ENCODE results near the gene C8G.

Gene C8G

GRCh38 chr9:136985027-136985602, 40.1 kb downstream of the C8G start:
- DNase-seq: no peak

GRCh38 chr9:136985853-136986252, 40.8 kb downstream of the C8G start:
- no peak for DNase-seq

GRCh38 chr9:136988872-136989271, 43.8 kb downstream of the C8G start:
- no peak for DNase-seq

- DNase-seq: no peak
Observed at GRCh38 chr9:136990242-136990911, 45.3 kb downstream of the C8G start.

- DNase-seq: peak; percentile 94
Observed at GRCh38 chr9:136991993-136992818, 47.2 kb downstream of the C8G start, which contains the start of gene PAXX. Gene PAXX, plus strand, starts transcription at chr9:136992422. Its CDS starts 22 bp downstream, at chr9:136992444.

- DNase-seq: no peak
Observed at GRCh38 chr9:136992819-136993369, 47.9 kb downstream of the C8G start.

GRCh38 chr9:136994180-136994887, 49.3 kb downstream of the C8G start:
- DNase-seq: no peak

- no peak for DNase-seq
Observed at GRCh38 chr9:136994888-136995230, 49.8 kb downstream of the C8G start.

GRCh38 chr9:136995362-136995761, 50.3 kb downstream of the C8G start:
- DNase-seq: no peak

GRCh38 chr9:136995772-136996311, 50.8 kb downstream of the C8G start:
- no peak for DNase-seq

Measured in activated CD8-positive, alpha-beta memory T cell treated with anti-CD3 and anti-CD28 coated beads, Interleukin-2, amount 50 U/mL, for 4 hours (primary cell).